ENCODE measurements around the gene FBXW5.

Gene FBXW5

DNA sequence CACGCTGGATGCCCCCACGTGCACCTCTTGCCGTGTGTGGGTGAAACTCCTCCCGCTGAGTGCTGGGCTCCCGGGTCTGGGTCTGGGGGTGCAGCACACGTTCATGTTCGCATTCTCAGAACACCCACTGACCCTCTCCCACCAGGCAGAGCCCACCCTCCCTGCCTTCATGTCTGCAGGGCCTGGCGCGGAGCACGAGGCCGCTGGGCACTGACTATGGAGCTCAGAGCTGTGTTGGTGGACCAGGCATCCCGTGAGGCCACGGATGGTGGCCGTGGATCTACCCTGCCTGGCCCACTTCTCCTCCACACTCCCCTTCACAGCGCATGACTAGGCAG lies 16.4 kb upstream of the FBXW5 start:
- DNase-seq: no peak

DNA sequence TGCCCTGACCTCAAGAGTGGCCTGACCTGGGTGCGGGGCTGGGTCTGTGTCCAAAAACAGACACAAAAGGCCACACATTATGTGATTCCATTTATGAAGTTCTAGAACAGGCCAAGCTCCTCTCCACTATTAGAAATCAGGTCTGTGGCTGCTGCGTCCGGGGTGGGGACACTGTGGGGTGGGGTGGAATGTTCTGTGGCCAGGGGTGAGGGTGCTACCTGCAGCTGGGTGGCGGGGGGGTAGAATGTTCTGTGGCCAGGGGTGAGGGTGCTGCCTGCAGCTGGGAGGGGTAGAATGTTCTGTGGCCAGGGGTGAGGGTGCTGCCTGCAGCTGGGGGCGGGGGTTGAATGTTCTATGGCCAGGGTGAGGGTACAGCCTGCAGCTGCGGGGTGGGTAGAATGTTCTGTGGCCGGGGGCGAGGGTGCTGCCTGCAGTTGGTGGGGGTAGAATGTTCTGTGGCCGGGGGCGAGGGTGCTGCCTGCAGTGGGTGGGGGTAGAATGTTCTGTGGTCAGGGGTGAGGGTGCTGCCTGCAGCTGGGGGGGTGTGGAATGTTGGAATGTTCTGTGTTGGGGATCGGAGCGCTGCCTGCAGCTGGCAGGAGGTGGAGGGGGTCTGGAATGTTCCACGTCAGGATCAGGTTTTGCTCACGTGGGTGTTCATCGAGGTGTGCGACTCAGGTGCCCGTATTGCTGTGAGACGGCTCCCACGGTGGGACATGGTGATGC lies 15.8 kb upstream of the FBXW5 start:
- DNase-seq: no peak

DNA sequence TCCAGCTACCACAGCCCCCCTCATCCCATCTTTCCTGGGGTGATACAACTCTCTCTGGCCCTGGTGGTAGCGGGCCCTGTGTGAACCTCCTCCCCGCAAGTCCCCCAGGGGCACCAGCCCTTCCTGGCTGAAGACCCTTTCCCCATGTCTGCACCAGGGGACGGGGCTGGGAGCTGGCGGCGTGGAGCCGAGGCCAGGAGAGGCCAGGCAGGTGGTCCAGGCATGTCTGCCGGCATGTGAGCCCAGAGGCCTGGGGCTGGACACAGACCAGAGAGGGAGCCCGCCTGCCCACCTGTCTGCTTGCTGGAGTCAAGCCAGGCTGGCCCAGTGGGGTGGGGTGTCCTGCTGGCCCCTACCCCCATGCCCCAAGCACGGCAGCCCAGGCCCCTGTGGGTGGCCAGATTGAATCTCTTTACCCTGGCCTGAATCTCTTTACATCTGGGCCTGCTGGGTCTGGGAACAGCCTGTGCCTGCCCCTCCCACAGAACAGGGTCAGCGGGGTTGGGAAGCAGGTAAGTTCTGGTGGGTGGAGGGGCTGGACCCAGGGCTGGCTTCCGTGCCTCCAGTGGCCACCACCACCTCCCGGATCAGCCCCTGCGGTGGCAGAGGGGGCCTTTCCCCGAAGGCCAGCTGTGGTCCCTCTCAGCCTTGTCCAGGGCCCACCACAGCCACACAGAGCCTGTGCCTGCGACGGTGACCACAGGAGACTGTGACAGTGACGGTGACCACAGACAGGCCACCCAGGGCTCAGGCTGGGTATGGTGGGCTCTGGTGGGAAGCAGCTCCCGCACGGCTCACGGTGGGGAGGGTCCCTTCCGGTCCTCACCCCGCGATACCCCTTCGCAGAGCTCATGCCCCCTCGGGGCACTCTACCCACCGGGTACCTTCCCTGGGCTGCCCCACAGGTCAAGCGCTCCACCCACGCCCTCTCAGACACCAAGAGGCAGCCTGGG lies 14.6 kb upstream of the FBXW5 start:
- no peak for DNase-seq

DNA sequence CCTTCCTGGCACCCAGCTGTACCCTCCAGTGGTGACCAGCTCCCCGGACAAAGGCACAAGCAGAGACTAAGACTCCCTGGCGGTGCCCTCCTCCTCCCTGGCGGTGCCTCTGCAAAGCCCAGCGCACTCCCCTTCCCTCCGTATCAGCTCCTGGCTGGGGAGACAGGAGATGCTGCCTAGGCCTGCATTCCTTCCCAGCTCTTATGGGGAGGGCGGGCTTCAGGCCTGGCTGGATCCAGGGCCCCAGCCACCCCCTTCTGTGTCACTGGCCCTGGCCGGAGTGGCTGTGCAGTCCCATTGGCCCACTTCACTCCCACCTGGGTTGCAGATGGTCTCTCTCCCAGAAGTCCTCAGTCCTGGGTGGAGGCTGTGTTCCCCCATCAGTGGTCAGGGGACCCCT lies 13.9 kb upstream of the FBXW5 start:
- no peak for DNase-seq

DNA sequence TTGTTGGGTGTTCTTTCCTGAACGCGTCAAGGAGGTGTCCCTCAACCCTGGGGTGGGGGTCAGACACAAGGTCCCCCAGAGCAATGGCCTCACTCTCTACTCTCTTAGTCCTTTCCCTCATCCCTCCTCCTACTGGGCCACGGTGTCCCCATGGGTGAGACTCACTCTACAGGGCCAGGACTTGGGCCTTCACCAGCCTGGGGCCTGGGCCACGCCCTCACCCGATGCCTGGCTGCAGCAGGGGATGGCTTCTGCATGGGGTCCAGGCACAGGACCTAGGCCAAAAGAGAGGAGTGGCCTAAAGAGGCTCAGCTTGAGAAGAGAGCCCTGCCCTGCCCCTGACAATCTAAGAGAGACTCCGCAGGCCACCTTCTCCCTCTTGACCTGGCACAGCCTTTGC lies 13.4 kb upstream of the FBXW5 start:
- no peak for DNase-seq

DNA sequence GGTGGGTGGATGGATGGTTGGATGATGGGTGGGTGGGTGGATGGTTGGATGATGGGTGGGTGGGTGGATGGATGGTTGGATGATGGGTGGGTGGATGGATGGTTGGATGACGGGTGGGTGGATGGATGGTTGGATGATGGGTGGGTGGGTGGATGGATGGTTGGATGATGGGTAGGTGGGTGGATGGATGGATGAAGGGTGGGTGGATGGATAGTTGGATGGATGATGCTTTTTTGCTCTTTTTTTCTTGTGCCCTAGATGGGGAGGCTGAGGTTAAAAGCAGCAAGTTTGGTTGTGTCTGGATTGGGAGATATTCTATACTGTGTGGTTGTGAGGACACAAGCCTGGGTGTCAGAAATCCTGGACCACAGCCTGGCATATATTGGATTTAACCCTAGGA lies 12.9 kb upstream of the FBXW5 start:
- no peak for DNase-seq

DNA sequence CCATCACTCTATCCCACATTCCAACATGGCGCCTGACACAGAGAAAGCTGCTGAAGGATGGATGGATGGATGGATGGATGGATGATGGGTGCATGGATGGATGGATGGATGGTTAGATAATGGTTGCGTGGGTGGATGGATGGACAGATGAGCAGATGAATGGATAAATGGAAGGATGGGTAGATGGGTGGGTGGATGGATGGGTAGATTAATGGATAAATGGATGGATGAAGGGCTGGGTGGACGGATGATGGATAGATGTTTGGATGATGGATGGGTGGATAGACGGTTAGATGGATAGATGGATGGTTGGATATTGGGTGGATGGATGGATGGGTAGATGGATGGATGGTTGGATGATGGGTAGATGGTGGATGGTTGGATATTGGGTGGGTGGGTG lies 12.1 kb upstream of the FBXW5 start:
- no peak for DNase-seq

DNA sequence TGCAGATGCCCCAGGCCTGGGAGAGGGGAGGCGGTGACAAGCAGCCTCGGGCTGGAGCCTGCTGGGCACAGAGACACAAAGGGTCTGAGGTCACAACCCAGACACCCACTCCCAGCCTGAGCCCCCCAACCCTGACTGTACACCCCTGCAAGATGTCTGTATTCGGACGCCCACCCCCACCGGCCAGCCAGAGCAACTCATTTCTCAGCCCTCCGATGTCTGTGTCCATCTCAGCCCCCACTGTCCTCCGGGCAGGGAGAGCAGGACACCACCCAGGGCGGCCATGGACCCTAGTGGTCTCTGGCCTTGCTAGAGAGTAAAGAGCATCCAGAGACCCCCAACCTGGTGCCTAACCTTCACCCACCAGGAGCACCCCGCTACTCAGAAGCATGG lies 11.4 kb upstream of the FBXW5 start:
- no peak for DNase-seq

DNA sequence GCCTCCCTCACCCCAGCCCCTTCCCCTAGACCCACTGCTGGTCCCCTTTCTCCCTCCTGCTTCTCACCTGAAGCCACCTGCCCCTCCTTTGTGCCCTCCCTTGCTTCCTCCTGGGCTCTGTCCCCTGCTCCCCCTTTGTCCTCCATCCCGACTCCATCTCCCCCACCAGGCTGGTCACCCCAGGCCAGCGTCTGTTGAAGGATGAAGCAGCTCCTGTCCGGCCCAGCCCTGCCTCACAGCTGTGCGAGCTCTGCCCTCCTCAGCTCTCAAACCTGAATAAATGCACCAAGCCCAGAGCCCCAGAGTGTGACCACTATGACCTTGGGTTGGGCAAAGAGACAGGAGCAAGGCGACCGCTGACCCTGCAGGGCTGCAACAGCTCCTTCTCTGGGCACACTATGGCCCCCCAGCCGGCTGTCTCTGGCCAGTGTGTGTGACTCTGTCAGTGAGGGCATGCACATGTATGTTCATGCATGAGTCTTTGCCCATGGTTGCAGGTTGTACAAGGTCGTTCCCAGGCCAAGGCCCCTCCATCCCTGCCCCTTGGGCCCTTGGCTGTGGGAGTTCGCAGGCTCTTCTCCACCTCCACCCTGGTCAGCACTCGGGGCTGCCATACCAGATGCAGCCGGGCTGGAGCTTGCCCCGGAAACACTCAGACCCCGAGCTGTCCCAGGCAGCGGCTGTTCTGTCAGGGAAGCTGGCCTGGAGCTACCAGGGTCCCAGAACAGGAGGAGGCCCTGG lies 10.8 kb upstream of the FBXW5 start:
- DNase-seq: no peak

DNA sequence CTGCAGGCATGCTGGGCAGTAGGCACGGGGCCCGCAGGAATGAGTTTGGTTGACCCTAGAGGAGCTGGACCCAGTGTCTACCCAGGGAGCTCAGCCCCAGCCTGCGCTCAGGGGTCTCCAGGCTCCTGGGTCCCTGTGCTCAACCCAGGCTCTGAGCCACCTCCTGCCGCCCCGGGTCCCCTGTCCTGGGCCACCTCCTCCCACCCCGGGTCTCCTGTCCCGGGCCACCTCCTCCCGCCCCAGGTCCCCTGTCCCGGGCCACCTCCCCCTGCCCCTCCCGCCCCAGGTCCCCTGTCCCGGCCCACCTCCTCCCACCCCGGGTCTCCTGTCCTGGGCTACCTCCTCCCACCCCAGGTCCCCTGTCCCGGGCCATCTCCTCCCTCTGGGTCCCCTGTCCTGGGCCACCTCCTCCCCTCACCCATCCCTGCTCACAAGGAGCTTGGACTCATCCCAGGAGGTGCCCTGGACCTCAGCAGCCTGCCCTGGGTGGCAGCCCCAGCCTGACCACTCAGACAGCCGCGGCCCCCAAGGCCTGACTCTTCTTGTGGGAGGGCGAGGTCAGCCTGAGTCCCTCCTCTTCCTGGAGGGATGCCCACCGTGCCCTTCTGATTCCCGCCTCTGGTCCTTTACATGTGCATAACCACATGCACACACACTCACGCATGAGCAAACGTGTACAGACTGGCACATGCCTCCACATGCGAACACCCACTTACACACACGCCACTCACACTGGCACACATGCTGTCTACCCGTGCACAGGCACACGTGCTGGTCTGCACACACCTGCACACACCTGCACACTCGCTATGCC lies 9.9 kb upstream of the FBXW5 start:
- no peak for DNase-seq

DNA sequence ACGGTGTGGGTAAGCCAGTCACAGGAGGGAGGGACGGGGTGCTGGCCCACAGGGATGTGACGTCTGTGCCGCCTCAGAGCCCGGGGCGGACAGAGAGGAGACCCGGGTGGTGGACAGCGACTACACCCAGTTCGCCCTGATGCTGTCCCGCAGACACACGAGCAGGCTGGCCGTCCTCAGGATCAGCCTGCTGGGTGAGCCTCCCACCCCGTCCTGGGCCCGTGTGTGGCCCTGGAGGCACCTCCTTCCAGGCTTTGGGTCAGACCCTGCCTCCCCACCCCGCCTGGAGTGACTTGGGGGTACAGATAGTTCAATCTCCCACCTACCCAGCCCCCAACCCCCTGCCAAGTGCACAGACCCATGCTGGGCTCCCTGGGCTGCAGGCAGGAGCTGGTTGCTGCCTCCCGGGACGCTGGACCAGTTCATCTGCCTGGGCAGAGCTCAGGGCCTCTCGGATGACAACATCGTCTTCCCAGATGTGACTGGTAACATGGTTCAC lies 9.3 kb upstream of the FBXW5 start:
- no peak for DNase-seq

DNA sequence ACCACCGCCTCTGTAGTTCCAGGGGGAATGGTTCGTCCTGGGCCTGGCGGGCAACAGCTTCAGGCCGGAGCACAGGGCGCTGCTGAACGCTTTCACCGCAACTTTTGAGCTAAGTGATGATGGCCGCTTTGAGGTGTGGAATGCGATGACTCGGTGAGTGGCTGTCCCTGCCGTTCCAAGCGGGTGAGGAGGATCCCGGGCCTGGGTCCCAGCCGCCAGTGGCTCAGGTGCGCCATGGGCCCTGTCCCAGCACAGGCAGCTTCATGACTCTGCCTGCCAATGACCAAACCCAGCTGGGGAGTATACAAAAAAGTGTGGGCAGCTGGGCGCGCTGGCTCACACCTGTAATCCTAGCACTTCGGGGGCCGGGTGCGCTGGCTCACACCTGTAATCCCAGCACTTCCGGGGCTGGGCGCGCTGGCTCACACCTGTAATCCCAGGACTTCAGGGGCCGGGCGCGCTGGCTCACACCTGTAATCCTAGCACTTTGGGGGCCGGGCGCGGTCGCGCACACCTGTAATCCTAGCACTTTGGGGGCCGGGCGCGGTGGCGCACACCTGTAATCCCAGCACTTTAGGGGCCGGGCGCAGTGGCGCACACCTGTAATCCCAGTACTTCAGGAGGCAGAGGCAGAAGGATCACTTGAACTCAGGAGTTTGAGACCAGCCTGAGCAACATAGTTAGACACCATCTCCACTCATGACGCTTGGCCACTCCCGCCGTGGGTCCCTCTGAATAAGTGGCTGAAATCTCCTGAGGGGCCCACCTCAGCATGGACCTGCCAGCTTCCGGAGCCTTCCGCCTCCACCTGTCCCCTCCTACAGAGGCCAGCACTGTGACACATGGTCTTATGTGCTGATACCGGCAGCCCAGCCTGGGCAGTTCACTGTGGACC lies 8.6 kb upstream of the FBXW5 start:
- DNase-seq: no peak

DNA sequence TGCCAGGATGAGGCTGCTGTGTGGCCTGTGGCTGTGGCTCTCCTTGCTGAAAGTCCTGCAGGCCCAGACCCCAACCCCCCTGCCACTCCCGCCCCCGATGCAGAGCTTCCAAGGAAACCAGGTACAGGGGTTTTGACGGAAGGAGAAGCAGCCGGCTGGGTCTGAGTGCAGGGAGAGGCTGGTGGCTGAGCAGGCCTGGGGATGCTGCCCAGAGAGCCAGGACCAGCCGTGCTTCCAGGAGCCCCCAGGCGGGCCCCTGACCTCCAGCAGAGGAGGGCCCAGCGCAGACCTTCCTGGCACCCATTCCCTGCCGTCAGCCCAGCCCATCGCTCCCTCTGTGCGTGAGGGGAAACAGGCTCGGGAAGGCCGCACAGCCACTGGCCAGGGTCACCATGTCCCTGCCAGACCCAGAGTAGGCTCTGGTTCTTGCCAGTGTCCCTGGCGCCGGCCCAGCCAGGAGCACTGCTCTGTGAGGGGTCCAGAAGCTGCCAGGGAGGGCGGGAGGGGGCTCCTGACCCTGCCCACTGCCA lies 7.8 kb upstream of the FBXW5 start:
- no peak for DNase-seq

DNA sequence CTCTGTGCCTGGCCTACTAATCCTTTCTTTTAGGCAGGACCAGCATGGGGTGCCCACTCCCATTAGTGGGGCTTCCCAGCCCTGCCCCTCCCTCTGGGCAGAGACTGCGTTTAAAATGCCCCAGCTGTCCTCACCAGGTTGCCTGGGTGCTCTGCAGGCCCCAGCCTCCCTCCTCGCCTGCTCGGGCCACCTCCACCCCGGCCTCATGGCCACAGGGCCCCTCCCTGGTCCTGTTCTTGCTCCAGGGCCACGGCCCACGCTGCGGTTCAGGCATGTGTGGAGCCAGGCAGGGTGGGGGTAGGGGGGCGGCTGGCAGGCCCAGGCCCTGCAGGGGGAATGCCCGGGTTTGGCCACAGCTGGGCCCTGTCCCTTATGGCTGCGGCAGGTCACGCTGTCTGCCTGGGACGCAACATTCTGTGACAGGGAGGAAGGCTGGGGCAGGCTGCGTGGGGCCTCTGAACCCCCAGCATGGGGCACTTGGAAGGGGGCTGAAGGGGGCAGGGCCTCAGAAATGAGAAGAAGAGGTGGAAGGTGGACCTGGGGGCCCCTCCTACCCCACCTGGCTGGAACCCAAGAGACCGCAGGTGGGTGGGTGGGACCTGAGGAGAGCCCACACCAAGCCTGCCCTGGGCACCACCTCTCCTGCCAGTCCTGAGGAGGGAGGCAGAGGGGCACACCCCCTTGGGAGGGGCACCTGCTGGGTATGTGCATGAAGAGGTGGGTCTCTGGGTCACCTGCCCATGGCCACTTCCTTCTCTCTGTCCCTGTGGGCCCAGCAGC lies 7.2 kb upstream of the FBXW5 start, which contains the start of gene LCN12:
Gene LCN12 (plus strand): TSS at position 733 of the 780 bp plus-strand sequence. CDS start 55 bp downstream, outside the sequence.
- no peak for DNase-seq

DNA sequence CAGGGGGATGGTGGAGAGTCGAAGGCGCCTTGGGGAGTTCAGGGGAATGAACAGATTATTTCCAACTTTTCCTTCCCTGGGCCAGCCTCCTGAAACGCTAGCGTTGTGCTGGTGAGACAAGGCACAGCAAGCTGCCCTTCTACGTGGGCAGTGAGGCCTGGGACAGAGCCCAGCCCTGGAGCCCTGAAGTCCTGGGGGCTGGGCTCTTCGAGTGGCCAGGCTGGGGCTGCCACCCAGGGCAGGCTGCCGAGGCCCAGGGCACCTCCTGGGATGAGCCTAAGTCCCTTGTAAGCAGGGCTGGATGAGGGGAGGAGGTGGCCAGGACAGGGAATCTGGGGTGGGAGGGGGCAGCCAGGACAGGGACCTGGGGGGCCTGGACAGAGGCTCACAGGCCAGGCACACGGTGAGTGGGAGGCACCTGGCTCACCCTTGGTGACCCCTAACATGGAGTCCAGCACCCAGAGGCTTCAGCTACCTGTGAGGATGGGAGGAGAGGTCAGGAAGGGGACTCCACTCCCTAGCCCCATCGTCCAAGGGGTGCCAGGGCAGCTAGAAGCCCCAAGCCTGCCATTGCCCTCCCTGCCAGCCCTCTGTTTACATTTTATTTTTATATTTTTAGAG lies 6.2 kb upstream of the FBXW5 start:
- no peak for DNase-seq

DNA sequence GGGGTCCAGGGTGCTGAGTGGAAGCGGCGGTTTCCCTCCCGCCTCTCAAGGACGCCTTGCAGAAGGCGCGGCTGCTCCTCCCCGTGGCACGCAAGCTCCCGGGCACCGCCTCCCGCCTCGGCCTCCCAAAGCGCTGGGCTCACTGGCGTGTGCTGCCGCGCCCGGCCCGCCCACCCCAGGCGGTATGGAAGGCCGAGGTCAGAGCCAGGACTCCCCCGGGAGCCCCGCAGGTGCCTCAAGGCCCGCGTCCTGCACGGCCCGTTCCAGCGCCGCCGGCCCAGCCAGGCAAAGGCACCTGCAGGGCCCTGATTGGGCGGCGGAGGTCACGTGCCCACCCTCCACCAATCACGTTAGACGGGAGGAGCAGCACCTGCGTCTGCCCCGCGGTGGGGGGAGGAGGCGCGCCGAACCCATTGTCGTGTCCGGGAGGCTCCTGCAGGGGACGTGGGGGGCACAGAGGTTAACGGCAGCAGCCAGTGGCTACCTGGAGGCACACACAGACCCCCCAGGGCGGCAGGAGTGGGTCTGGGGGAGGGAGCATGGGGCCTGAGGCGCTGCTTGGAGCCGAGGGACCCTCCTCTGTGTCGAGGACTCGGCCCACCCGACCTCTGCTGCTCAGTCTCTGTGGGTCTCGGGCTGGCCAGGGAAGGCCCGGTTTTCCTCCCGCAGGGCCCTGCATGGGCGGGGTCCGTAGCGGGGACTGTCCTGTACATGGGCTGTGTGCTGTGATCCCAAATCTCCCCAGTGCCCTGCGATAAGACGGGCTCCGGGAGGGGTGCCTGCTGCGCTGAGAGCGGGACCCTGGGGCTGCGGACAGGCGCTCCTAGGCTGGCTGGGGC lies 5.5 kb upstream of the FBXW5 start:
- DNase-seq: peak; percentile 70

DNA sequence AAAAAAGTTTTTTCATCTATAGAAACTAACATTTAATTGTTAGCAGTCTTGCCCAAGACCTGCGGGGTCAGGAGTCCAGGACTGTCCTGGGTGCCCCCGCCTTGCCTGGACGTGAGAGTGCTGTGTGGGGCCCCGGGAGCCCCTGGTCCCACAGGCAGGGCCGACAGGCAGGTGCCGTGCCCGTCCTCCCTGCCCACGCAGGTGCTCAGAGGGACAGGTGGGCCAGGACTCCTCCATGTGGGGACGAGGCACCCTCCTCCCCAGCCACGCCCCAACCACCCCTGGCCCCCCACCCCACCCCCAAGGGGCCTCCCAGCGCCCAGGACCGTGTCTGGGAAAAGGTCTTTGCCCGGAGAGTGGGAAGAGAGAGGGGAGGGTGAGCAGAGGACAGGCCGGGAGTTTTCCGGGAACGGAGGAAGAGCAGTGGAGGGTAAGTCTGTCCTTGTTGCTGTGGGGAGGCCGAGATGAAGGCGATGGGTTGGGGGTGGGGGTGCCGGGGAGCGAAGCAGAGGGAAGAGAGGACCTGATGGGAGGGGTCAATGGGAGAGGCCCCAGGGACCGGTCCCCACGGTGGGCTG lies 4.8 kb upstream of the FBXW5 start:
- no peak for DNase-seq

DNA sequence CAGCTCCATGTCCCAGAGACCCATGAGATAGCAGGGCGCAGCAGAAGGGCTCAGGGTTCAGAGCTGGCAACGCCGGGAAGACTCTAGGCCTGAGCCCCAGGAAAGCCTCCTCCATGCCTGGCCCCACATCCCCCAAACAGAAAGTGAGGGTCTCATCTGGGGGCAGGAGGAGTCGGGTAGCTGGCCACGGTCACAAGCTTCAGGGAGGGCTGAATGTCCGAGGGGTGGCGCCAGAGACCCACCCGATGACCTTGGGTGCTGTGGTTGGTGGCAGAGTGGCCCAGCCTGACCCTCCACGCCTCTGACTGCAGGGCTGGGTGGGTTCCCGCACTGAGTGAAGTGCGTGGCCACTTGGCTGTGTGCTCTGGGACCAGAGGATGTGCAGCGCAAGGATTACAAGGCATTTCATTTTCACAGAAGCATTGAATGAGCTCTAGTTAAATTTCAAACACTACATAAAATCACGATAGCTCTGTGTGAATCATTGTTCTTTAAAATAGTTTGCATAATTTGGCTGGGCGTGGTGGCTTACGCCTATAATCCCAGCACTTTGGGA lies 3.5 kb upstream of the FBXW5 start:
- peak; percentile 10 for DNase-seq

Measured in fibroblast of skin of abdomen (primary cell).